NCI-H128 (cell line): ENCODE measurements around the gene COL19A1.

Experiments
- DNase-seq: peaks from one replicate; lab custom pipeline; 2025; ENCODE audit not compliant: unreplicated experiment; lab: John Stamatoyannopoulos, UW

Gene COL19A1

GRCh38 chr6:70216767-70217166 lies 350.4 kb downstream of the COL19A1 start:
- DNase-seq = no peak

DNA sequence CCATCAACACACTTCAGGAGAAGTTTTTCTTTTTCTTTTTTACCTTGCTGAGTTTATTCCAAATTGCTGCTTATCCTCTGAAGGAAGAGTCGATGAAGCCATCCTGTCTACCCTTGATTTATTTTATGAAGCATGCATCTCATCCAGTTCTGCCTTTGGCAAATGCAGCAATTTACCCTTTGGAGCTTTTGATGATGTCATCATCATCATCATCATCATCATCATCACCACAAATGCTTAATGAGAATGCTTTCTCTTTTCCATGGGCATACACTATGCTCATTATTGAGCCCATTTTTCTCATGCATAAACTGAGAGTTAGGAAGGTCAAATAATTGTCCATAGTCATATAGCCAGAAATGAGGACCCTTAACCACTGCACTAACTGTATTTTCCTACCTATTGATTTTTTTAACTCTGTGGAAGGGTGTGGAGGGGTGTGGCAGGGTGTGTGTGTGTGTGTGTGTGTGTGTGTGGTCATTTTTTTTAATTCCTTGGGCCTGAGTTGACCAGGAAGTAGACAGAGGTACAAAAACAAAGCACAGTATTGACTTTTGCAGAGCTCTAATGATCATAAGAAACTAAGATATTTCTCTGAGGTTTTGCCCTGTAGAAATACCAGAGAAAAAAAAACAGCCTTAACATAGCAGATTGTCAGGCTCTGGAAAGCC lies 353.7 kb downstream of the COL19A1 start:
- no peak for DNase-seq

- DNase-seq = no peak
Measured at GRCh38 chr6:70221025-70221714, 354.8 kb downstream of the COL19A1 start.

DNA sequence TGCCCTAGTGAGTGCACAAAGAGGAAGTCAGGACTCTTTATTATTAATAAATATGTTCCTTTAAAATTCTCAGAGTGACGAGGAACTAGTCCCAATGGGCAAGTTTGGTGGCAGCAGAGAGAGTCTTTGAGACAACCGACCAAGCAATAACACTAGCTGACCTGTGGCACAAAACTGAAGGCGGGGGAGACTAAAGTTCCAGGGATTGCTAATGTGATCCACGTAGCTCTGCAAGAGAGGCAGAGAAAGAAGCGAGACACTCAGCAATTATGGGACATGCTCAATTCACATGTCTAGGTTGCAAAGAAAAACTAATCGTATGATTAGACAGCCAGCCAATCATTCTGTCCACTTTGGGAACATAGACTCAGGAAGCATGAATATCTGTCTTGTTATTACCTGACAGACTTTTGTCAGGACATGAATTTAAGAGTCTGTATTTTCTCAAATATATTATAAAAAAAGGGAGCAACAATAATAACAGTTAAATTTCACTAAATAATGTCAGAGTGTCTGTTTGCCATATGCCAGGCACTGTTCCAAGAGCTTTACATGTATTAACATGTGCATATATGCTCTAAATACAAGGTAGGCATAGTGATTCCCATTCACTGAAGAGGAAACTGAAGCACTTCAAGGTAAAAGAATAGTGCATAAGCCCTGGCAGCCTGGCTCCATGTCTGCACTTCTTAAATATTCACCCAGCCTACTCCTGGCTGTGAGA lies 355.5 kb downstream of the COL19A1 start:
- no peak for DNase-seq

GRCh38 chr6:70222439-70222749 lies 356.0 kb downstream of the COL19A1 start:
- no peak for DNase-seq

DNA sequence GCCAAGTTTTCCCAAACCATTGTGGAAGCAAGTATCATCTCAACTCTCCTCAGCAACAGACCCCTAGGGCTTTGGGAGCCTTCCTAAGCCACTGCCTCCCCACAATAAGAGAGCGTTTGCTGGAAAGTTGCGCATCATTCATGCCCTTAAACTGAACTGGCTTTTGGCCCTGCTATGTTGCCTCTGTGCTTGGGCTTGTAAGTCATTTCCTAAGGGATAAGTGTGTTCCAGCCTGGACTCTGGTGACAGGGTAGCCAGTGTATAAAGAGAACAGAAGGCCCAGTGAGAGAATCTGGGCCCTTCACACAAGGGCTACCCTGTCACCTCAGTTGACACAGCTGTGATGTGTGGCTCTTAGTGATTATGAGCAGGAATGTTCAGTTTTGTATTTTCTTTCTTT lies 358.7 kb downstream of the COL19A1 start:
- DNase-seq = no peak

DNA sequence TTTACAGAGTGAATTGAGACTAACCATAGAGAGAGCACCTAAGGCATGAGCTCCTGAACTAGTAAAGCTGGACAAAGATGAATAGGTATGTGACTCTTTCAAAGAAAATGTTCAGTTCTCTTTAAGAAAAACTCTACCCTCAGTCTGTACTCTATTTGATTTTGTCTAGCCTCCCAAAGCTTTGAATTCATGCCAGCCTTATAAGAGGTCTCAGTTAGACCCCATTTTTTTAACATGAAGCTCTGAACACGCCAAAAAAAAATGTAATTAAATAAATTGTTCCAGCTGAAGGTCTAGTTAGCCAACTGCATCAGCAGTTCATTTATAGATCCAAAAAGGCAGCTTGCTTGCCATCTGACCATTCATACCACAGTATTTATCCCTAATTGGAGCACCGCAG lies 365.0 kb downstream of the COL19A1 start:
- no peak for DNase-seq

- DNase-seq = no peak
Measured at GRCh38 chr6:70234561-70235236, 368.3 kb downstream of the COL19A1 start.

DNA sequence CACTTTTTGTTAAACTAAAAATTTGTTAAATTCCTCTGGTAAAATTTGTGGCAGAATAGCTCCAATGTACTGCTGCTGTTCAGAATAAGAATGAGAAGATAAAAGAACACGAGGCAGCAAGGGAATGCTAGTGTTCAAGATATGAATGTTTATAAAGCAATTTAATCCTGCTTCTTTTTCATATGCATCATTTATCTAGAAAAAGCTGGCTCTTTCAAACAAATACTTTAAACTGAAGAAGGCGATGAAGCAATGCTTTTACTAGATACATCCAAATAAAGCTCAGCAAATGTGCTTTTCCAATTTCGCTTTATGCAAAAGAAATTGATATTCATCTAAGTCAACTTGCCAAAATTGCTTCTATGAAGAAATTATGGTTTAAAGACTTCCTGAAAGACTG lies 370.0 kb downstream of the COL19A1 start:
- DNase-seq = no peak

- DNase-seq = no peak
Measured at GRCh38 chr6:70241031-70241430, 374.7 kb downstream of the COL19A1 start.

DNA sequence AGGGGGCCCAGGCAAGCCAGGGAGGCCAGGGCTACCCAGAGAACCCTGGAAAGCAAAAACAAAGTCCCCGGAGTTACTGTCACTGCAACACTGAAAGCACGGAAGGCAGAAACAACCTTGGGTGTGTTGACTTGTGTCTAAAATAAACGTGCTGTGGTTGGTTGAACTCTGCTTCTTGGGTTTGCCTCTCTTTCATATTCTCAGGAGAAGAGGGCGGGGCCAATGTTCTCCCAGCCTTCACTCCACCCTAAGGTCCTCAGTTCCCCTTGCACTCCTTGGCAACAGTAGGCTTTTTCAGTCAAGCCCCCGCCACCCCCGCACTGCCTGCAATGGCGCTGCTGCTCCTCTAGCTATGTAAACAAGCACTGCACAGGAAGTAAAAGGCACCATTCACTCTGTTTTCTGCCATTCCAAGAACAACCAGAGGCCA lies 375.6 kb downstream of the COL19A1 start:
- no peak for DNase-seq

GRCh38 chr6:70246118-70246517 lies 379.8 kb downstream of the COL19A1 start:
- DNase-seq = no peak

DNA sequence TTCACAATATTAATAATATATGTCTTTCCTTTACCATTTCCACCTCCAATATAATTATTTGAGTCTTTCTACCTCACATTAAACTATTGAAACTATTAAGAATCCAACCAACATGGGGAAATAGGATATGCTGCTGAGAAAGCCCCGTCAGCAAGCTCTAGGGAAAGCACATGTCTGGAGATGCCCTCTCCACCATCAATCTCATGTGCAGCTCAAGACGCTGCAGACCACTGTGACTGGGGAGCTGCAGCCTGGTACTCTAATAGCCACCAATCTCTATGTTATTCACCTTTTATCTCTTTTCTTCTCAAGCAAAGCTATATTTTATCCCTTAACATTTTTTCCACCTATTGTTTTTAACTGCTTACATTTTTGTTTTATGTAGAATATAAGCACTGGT lies 386.2 kb downstream of the COL19A1 start:
- DNase-seq = no peak

DNA sequence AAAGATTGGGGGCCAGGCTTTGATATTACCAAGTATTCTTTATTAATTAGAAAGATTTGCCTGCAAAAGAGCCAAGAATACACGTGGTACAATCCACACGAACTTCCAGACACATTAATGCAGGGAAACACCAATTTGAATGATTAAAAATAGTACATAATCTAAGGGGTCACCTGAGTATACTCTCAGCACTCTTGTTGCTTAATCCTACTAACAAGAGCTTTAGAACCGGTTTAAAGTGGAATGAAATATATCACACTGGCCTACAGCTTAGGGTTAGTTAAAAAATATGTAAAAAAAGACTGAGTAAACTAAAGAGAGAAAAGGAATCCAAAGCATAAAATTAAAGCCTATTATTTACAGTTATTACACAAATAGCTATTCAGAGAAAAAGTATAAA lies 387.6 kb downstream of the COL19A1 start:
- DNase-seq = no peak

GRCh38 chr6:70254784-70255183 lies 388.4 kb downstream of the COL19A1 start:
- DNase-seq = no peak

DNA sequence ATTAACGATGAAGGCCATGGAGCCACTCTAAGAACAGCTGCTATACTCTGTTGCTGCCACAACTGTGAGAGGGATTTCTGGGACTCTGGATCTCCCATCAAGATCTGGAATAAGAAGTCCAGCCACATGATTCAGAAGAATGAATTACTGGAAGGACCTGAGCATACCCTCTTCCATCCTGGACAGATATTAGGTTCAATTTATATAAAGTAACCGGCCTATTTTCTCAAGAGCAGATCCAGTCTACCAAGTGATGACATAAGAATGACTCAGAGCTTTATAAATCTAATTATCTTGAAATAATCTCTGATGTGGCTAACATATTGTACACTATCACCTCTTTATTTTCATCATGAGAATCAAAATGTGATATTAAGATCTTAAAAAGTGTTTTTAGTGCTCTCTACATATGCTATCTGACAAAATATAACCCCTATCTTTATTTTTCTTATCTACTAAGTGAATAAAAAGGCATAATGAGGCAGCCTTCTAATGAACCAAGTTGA lies 391.5 kb downstream of the COL19A1 start:
- DNase-seq = no peak

GRCh38 chr6:70258483-70258882 lies 392.1 kb downstream of the COL19A1 start:
- DNase-seq = no peak
